K562 (cell line): Measurements from ENCODE around the gene RHOC. TPM values are rescaled to one million over a fixed set of nuclear protein-coding genes. Genes with fewer than 3 reads are reported as not detected.

ENCODE experiments used
- ATF3 ChIP-seq, 2 experiments: fragments of 450-650 bp in 1 of 2; sonication (generic) in 1 of 2; formaldehyde crosslinking in 1 of 2; IDR thresholded peaks in 1 of 2; conservative IDR thresholded peaks in 1 of 2; 2 replicates each; pipeline versions ENCODE4 v1.6.1 to v1.8.1; 2016 to 2023; ENCODE audit warnings: mild to moderate bottlenecking in 2 of 2, moderate library complexity in 2 of 2, inconsistent platforms in 1 of 2, missing genetic modification reagents in 1 of 2
- C11orf30 ChIP-seq: fragments of 450-650 bp; IDR thresholded peaks from 2 replicates; pipeline ENCODE4 v1.6.1; 2016; ENCODE audit warnings: low read depth, mild to moderate bottlenecking
- CHCHD3 ChIP-seq: fragments of 250-450 bp; sonication (Bioruptor Pico); IDR thresholded peaks from 2 replicates; pipeline ENCODE4 v2.1.2; 2022; ENCODE audit warnings: mild to moderate bottlenecking
- DPF2 ChIP-seq: fragments of 450-650 bp; IDR thresholded peaks from 2 replicates; pipeline ENCODE4 v1.6.1; 2016
- FUS ChIP-seq: fragments of 200-400 bp; formaldehyde crosslinking; optimal IDR thresholded peaks from 2 replicates; pipeline ENCODE3; 2017; ENCODE audit warnings: low read depth, low read length
- HMG20B ChIP-seq: fragments of 250-450 bp; sonication (Bioruptor Pico); IDR thresholded peaks from 2 replicates; pipeline ENCODE4 v1.5.0; 2021; ENCODE audit warnings: mild to moderate bottlenecking
- KDM4B ChIP-seq, 2 experiments: fragments of 450-650 bp in 1 of 2; sonication (generic) in 1 of 2; IDR thresholded peaks; 2 replicates each; pipeline ENCODE4 v1.6.1; 2016 to 2017; ENCODE audit warnings: borderline replicate concordance in 2 of 2, antibody characterized with exemption in 1 of 2, low read depth in 1 of 2, mild to moderate bottlenecking in 1 of 2
- MAFK ChIP-seq: IDR thresholded peaks from 2 replicates; pipeline ENCODE4 v1.6.1; 2011; ENCODE audit warnings: low read length, improper control_type of control experiment
- MIER1 ChIP-seq: fragments of 450-650 bp; IDR thresholded peaks from 2 replicates; pipeline ENCODE4 v1.6.1; 2016; ENCODE audit warnings: antibody characterized with exemption, mild to moderate bottlenecking, low read depth
- NFE2 ChIP-seq: IDR thresholded peaks from 2 replicates; pipeline ENCODE4 v1.6.1; 2014; ENCODE audit warnings: antibody characterized with exemption, low read depth
- PCBP2 ChIP-seq: fragments of 200-400 bp; formaldehyde crosslinking; IDR thresholded peaks from 2 replicates; pipeline ENCODE4 v1.6.1; 2018; ENCODE audit warnings: low read length, low read depth, mild to moderate bottlenecking, moderate library complexity; ENCODE audit not compliant: poor library complexity, severe bottlenecking
- PRDM10 ChIP-seq: fragments of 450-650 bp; IDR thresholded peaks from 2 replicates; pipeline ENCODE4 v1.6.1; 2018; ENCODE audit not compliant: partially characterized antibody
- SIN3B ChIP-seq: fragments of 450-650 bp; IDR thresholded peaks from 2 replicates; pipeline ENCODE4 v1.6.1; 2017; ENCODE audit warnings: low read depth, mild to moderate bottlenecking, moderate library complexity
- SRSF7 ChIP-seq: fragments of 200-400 bp; formaldehyde crosslinking; optimal IDR thresholded peaks from 2 replicates; pipeline ENCODE3; 2017; ENCODE audit warnings: mild to moderate bottlenecking, low read depth, low read length
- TAF9B ChIP-seq: fragments of 450-650 bp; IDR thresholded peaks from 2 replicates; pipeline ENCODE4 v1.6.1; 2018; ENCODE audit warnings: mild to moderate bottlenecking; ENCODE audit not compliant: partially characterized antibody
- TARDBP ChIP-seq: fragments of 450-650 bp; IDR thresholded peaks from 2 replicates; pipeline ENCODE4 v1.6.1; 2016
- THRAP3 ChIP-seq: fragments of 450-650 bp; IDR thresholded peaks from 2 replicates; pipeline ENCODE4 v1.6.1; 2016; ENCODE audit warnings: mild to moderate bottlenecking, inconsistent platforms, borderline replicate concordance
- ZBED1 ChIP-seq: IDR thresholded peaks from 2 replicates; pipeline ENCODE4 v1.6.1; 2014
- ZNF445 ChIP-seq: fragments of 250-450 bp; sonication (Bioruptor Pico); IDR thresholded peaks from 2 replicates; pipeline ENCODE4 v1.4.0; 2020; ENCODE audit warnings: low read depth, mild to moderate bottlenecking, moderate library complexity
- ZNF707 ChIP-seq: fragments of 250-450 bp; sonication (Bioruptor Pico); conservative IDR thresholded peaks from 2 replicates; pipeline ENCODE4 v1.8.0; 2022; ENCODE audit warnings: inconsistent platforms, mild to moderate bottlenecking, moderate library complexity
- polyA plus RNA-seq, 8 experiments: library from polyadenylated mRNA; depleted of rRNA in 4 of 8; stranded (reverse) in 5 of 8; unstranded in 3 of 8; fragments of >200 nt; fragmentation: Nextera tagmentation in 2 of 8; fragmentation: Illumina TruSeq in 1 of 8; extraction: Ambion mirVana in 2 of 8; extraction: Trizol in 1 of 8; gene quantifications; 2 replicates each; pipeline versions ENCODE4 v1.2.1 to v1.2.3, GENCODE V29; 2011 to 2014; ENCODE audit warnings: inconsistent platforms in 1 of 8, missing spikeins in 1 of 8
- total RNA-seq, 7 experiments: library from RNA; depleted of rRNA in 6 of 7; stranded (reverse); fragments of >200 nt in 6 of 7; fragmentation: Illumina TruSeq in 2 of 7; extraction: Trizol in 2 of 7; gene quantifications; 2 replicates each; pipeline versions ENCODE4 v1.2.1 to v1.2.3, GENCODE V29; 2011 to 2021; ENCODE audit warnings: low replicate concordance in 1 of 7

The RHOC gene
- total and polyA plus RNA-seq, 9 of the 15 experiments (the other 6 are each of a cell fraction or from before 2014, with no cell fraction given) = 35.2 to 364 (median 204) TPM

- TF ChIP-seq PRDM10 (no peak), TARDBP (no peak), DPF2 (no peak), CHCHD3 (no peak), SIN3B (no peak; the same call in 1 of the 2 replicates), THRAP3 (no peak), C11orf30 (no peak), MIER1 (0 out of 2 replicates have a peak, but pooled peaks have one; percentile 46), TAF9B (no peak), HMG20B (CRISPR knock-in tag) (no peak; the same call in 1 of the 2 replicates), PCBP2 (no peak), MAFK (no peak), SRSF7 (no peak), ZBED1 (no peak), ATF3 (IDR thresholded peaks at IDR 0.05) (no peak), ATF3 (CRISPR knock-in tag; conservative IDR thresholded peaks at IDR 0.05) (no peak), FUS (no peak), NFE2 (no peak), KDM4B (IDR thresholded peaks at IDR 0.05; ENCODE audit: borderline replicate concordance in 2 of 2, low read depth in 1 of 2) (no peak), ZNF445 (no peak), ZNF707 (CRISPR knock-in tag) (no peak)
Measured at GRCh38 chr1:112706505-112707220, at the start of gene RHOC (continued).
